Adrenal gland (tissue), 12 donors: Measurements from ENCODE around the gene IGSF3. TPM values are rescaled to one million over a fixed set of nuclear protein-coding genes. Genes with fewer than 3 reads are reported as not detected.

Experiments
- DNase-seq, 7 donors: peaks; one replicate each; pipeline ENCODE4 v3.0.0-alpha.2; 2019 to 2020
- H3K27ac ChIP-seq, 5 donors: fragments of 200-600 bp; sonication (generic) in 4 of 5; 1 replicate in 3 of 5; 2 replicates in 2 of 5; pipeline versions ENCODE4 v1.5.1 to v1.8.0; 2016 to 2020; ENCODE audit warnings: mild to moderate bottlenecking in 1 of 5
- H3K27me3 ChIP-seq: fragments of 200-600 bp; 2 replicates; pipeline ENCODE4 v1.8.0; 2021
- H3K36me3 ChIP-seq, 2 donors: fragments of 200-600 bp; replicated peaks in 1 of 2; 1 replicate in 1 of 2; 2 replicates in 1 of 2; pipeline versions ENCODE4 v1.5.1 to v1.8.0; 2018 to 2022
- H3K4me1 ChIP-seq, 2 donors: fragments of 200-600 bp; replicated peaks in 1 of 2; 1 replicate in 1 of 2; 2 replicates in 1 of 2; pipeline versions ENCODE4 v1.5.1 to v1.8.0; 2018 to 2021
- H3K4me3 ChIP-seq, 4 donors: fragments of 200-600 bp; sonication (generic) in 3 of 4; one replicate each; pipeline ENCODE4 v1.5.1; 2016 to 2018
- H3K9me3 ChIP-seq, 3 donors: fragments of 200-600 bp; sonication (generic) in 1 of 3; replicated peaks in 1 of 3; 1 replicate in 2 of 3; 2 replicates in 1 of 3; pipeline versions ENCODE4 v1.5.1 to v1.8.0; 2016 to 2021
- POLR2A ChIP-seq, 2 donors: fragments of 450-650 bp; IDR thresholded peaks; one replicate each; pipeline ENCODE4 v1.6.1; 2017; ENCODE audit warnings: antibody characterized with exemption in 2 of 2, mild to moderate bottlenecking in 2 of 2, moderate library complexity in 1 of 2
- WGBS, 4 donors: extraction: QIAGEN DNeasy Blood & Tissue Kit in 2 of 4; methylation state at CpG; one replicate each; pipeline versions ENCODE4 v1.1.5 to v1.1.7; 2013 to 2017; 5-methylcytosine and 5-hydroxymethylcytosine counted together
- intact Hi-C, 2 donors: fragments of 100-400 bp; cut with DNase I; formaldehyde crosslinking; loops; one replicate each; pipeline versions ENCODE4 v1.14.1 to v1.15.0; 2022 to 2023
- polyA plus RNA-seq, 3 donors: library from polyadenylated mRNA; stranded (reverse); fragments of 200-250 nt in 2 of 3; fragments of 350-450 nt in 1 of 3; fragmentation: Illumina TruSeq in 1 of 3; extraction: RNeasy Lipid Tissue Mini Kit (QIAGEN cat#74804) in 1 of 3; gene quantifications; one replicate each; pipeline ENCODE4 v1.2.3, GENCODE V29; 2013 to 2014
- total RNA-seq, 9 donors: library from RNA; depleted of rRNA in 4 of 9; stranded (reverse); fragments of >200 nt in 4 of 9; fragments of 120-200 nt in 1 of 9; fragmentation: NEBNext Ultra II Directional in 1 of 9; extraction: Animal tissue kit (Norgen Biotek cat#: 25700) in 1 of 9; gene quantifications; one replicate each; pipeline versions ENCODE4 v1.1.0 to v1.2.4, GENCODE V29; 2013 to 2023
- TF ChIP-seq, protein P1 (sequence below), 6 experiments: fragments of 450-650 bp in 4 of 6; fragments of 200-600 bp in 2 of 6; sonication (generic) in 1 of 6; IDR thresholded peaks; 1 replicate in 5 of 6; 2 replicates in 1 of 6; pipeline versions ENCODE4 v1.5.1 to v1.8.0; 2016 to 2021; ENCODE audit warnings: antibody characterized with exemption in 6 of 6, mild to moderate bottlenecking in 2 of 6, moderate library complexity in 1 of 6
- donor health status: healthy with polysubstance abuse.
- donor health status: Bipolar disorder and iron deficiency.
- donor health status: DM: yes; HTN: yes; CAD: no.
- donor health status: DM: no; HTN: no; CAD: no.
- donor health status: DM: no; HTN: no; CAD: no.
- donor health status: DM: yes; HTN: yes; CAD: no.

The IGSF3 gene
- total and polyA plus RNA-seq, 12 donors: 0.67 to 12.1 (median 2.2) TPM

DNA sequence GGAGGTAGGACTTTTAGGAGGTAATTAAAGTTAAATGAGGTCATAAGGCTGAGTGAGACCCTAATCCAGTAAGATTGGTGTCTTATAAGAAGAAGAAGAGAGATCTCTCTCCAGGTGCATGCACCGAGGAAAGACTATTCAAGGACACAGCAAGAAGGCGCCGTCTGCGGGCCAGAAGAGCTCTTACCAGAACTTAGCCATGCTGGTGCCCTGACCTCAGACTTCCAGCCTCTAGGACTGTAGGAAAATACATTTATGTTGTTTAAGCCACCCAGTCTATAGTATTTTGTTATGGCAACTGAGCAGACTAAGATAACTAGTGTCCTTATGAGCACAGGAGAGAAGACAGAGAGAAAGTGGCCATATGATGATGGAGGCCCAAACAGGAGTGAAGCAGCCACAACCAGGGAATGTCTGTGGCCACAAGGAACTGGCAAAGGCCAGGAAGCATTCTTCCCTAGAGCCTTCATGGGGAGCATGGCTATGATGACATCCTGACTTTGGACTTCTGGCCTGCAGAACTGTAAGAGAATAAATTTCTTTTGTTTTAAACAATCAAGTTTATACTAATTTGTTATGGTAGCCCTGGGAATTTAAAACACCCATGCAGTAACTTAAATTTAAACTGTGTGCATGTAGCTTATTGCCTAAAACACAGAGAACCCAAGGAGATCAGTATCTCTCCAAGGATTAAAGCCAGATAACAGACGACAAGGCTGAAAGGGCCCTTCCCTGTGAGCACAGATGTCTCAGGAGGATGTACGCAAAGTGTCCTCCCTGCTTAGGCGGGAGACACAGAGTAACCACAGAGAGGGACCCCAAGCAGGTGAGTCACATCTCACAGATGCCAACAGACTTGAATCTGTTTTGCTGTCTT is 86.8 kb downstream of the IGSF3 start:
- intact Hi-C loops: no loop called here
- 91 to 95% (median 93%) methylated on average over 7 of the region's 7 CpGs for WGBS, 4 donors
- no peaks in the 10 kb centered on the region for H3K4me1 ChIP-seq
- H3K9me3 ChIP-seq: no peaks in the 10 kb centered on the region
- no peaks in the 10 kb centered on the region for H3K36me3 ChIP-seq
- DNase-seq: no peak
- no peak overlapping the region for H3K4me3 ChIP-seq
- TF ChIP-seq, protein P1, sequence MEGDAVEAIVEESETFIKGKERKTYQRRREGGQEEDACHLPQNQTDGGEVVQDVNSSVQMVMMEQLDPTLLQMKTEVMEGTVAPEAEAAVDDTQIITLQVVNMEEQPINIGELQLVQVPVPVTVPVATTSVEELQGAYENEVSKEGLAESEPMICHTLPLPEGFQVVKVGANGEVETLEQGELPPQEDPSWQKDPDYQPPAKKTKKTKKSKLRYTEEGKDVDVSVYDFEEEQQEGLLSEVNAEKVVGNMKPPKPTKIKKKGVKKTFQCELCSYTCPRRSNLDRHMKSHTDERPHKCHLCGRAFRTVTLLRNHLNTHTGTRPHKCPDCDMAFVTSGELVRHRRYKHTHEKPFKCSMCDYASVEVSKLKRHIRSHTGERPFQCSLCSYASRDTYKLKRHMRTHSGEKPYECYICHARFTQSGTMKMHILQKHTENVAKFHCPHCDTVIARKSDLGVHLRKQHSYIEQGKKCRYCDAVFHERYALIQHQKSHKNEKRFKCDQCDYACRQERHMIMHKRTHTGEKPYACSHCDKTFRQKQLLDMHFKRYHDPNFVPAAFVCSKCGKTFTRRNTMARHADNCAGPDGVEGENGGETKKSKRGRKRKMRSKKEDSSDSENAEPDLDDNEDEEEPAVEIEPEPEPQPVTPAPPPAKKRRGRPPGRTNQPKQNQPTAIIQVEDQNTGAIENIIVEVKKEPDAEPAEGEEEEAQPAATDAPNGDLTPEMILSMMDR (IDR thresholded peaks at IDR 0.05): no peak
- no peak for TF ChIP-seq POLR2A (IDR thresholded peaks at IDR 0.05)
- H3K27me3 ChIP-seq: no peaks in the 10 kb centered on the region
- no peak overlapping the region for H3K27ac ChIP-seq

DNA sequence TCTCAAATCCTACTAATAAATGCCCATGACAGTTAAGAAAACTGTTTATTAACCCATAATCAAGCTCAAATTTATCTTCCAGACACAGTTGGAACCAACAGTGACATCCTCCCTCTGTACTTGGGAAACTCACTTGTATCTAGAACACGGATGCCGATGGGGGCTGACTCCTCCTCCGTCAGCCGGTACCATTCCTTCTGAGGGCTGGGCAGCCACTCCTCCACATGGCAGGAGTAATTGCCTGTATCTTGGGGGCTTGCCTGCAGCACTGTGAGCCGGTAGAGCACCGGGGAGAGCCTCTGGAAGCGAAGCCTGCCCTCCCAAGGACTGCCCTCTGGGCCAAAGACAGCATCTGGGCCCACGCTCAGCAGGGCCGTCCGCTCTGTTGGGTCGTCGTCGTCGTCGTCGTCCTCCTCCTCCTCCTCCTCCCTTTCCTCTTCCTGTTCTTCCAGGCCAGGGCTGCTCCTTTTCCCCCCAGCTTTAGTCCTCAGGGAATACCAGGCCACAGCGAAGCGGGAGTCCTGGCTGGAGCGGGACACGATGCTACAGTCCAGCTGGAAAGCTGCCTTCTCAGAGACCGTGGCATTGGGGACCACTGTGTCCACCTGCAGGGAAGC is 88.2 kb downstream of the IGSF3 start:
- WGBS, 4 donors: 74 to 85% (median 80%) methylated on average over 17 to 21 of the region's 21 CpGs
- intact Hi-C loops: loop anchor here in 1 of 2 donors (5.0 kb wide), 1 partner anchor 93 kb away; no protein-coding TSS in a partner anchor

DNA sequence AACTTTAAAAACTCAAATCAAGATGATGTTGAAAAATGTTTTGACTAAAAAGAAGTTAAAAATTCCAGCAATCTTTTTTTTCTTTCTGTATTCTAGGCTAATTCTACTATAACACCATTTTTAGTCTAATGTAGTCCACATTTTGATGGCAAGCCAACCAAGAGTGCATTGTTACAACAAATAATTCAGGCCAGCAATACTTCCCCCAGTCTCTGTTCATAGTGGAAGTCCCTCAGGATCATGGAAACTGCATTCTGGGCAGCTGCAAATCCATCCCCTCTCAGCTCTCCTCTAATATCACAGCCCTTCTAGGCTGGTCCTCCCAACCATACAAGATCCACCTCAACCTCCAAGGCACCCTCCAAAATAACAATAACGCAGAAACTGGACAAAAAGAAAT is 89.0 kb downstream of the IGSF3 start:
- Histone ChIP-seq H3K27me3 (no peaks in the 10 kb centered on the region), H3K36me3 (no peaks in the 10 kb centered on the region), H3K9me3 (no peaks in the 10 kb centered on the region), H3K27ac (no peak overlapping the region), H3K4me1 (no peaks in the 10 kb centered on the region), H3K4me3 (no peak overlapping the region)
- no peak for DNase-seq
- intact Hi-C loops: loop anchor here in 1 of 2 donors (5.0 kb wide), 1 partner anchor 94 kb away; no protein-coding TSS in a partner anchor
- TF ChIP-seq POLR2A (IDR thresholded peaks at IDR 0.05): no peak
- TF ChIP-seq, protein P1 (IDR thresholded peaks at IDR 0.05): no peak
- WGBS, 4 donors: 75 to 100% (median 86%) methylated on average over 1 of the region's 1 CpG

More for the DNA sequence above, 88.2 kb downstream of the IGSF3 start:
- Histone ChIP-seq H3K4me1 (no peaks in the 10 kb centered on the region), H3K9me3 (no peaks in the 10 kb centered on the region), H3K36me3 (no peaks in the 10 kb centered on the region), H3K27me3 (no peaks in the 10 kb centered on the region), H3K4me3 (no peak overlapping the region), H3K27ac (no peak overlapping the region)
- no peak for DNase-seq
- TF ChIP-seq POLR2A (IDR thresholded peaks at IDR 0.05): no peak
- TF ChIP-seq, protein P1 (IDR thresholded peaks at IDR 0.05): no peak

DNA sequence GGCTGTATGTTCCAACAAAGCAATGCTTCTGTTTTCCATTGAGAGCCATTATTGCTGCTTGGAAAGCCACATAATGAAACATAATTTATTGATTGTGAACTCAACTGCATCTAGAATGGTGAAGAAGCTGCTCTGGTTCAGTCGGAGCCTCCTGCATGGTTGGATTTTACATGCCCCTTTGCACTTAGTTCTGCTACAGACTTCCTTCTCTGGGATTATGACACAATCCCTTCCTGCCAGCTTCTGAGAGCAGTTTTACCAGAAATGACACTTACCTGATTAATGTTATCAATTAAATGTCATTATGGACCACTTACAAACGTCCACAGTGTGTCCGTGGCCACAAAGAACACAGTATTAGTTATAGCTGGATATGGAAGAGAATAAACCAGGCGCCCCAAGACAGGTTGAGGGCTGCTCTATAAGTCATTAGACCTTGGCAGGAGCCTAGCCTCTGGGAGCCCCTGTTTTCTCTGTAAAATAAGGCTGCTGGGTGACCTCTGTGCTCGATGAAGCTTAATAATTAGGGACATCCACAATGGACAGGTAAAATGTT is 89.7 kb downstream of the IGSF3 start:
- no peak overlapping the region for H3K4me3 ChIP-seq
- no peak for DNase-seq
- H3K9me3 ChIP-seq: no peaks in the 10 kb centered on the region
- no peaks in the 10 kb centered on the region for H3K27me3 ChIP-seq
- TF ChIP-seq, protein P1 (IDR thresholded peaks at IDR 0.05): no peak
- TF ChIP-seq POLR2A (IDR thresholded peaks at IDR 0.05): no peak
- WGBS, 4 donors: 75 to 86% (median 80%) methylated on average over 5 of the region's 5 CpGs
- no peaks in the 10 kb centered on the region for H3K4me1 ChIP-seq
- H3K27ac ChIP-seq: no peak overlapping the region
- intact Hi-C loops: loop anchor here in 1 of 2 donors (5.0 kb wide), 1 partner anchor 94 kb away; no protein-coding TSS in a partner anchor
- H3K36me3 ChIP-seq: no peaks in the 10 kb centered on the region
